Right lobe of liver (tissue), 4 donors: ENCODE results near the gene BAIAP2.

Source experiments
- CTCF ChIP-seq, 4 donors: fragments of 200-600 bp in 3 of 4; fragments of 450-650 bp in 1 of 4; IDR thresholded peaks; one replicate each; pipeline versions ENCODE4 v1.5.1 to v1.8.0; 2016 to 2022; ENCODE audit warnings: antibody characterized with exemption in 4 of 4, mild to moderate bottlenecking in 2 of 4
- POLR2A ChIP-seq: fragments of 450-650 bp; IDR thresholded peaks from one replicate; pipeline ENCODE4 v1.6.1; 2017; ENCODE audit warnings: antibody characterized with exemption, mild to moderate bottlenecking
- donor health status: DM: no; HTN: no; CAD: no.
- donor health status: DM: no; HTN: no; CAD: no.
- donor health status: DM: no; HTN: yes; CAD: no.

DNA sequence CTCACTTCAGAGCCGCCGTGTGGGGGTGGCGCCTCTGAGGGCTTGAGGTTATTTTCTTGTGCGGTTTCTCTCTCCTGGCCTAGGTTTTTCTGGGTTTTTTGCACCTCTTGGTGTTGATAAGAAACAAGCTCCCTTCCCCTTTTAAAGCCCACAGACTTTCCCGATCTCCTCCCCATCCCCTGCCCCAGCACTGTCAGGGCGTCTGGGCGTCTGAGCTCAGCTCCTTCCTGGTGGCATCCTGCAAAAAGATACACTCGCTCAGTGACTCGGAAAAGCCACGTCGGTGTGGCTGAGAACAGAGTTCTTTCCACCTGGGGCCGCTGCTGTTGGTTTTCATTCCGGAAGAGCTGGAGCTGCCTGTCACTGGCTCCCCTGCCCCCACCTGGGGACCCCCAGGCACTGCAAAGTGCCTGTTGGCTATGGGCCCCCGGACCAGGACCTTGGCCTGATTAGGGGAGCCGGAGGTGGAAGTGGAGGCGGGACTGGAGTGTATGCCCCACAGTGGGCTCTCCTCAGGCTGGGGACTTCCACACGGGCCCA is 14.5 kb downstream of the BAIAP2 start:
- no peak for TF ChIP-seq CTCF (IDR thresholded peaks at IDR 0.05)
- no peak for TF ChIP-seq POLR2A
